GM23338 (cell line): ENCODE measurements around the gene UNC5C.

ENCODE experiments used
- CREB1 ChIP-seq: fragments of 250-450 bp; sonication (Bioruptor Pico); IDR thresholded peaks from 2 replicates; pipeline ENCODE4 v1.5.0; 2020; ENCODE audit warnings: low read depth, mild to moderate bottlenecking, moderate library complexity
- CTCF ChIP-seq, 2 experiments: fragments of 200-600 bp in 1 of 2; sonication (generic) in 1 of 2; conservative IDR thresholded peaks; 2 replicates each; pipeline versions ENCODE4 v1.5.1 to v1.6.1; 2016 to 2017; ENCODE audit warnings: antibody characterized with exemption in 2 of 2, low read depth in 2 of 2, mild to moderate bottlenecking in 2 of 2, moderate library complexity in 1 of 2
- ETS1 ChIP-seq: IDR thresholded peaks from 2 replicates; pipeline ENCODE4 v1.6.1; 2016; ENCODE audit warnings: antibody characterized with exemption
- EZH2 ChIP-seq: fragments of 200-600 bp; sonication (generic); IDR thresholded peaks from one replicate; pipeline ENCODE4 v1.8.0; 2017; ENCODE audit warnings: antibody characterized with exemption, mild to moderate bottlenecking, low read depth; ENCODE audit not compliant: unreplicated experiment
- EZH2phosphoT487 ChIP-seq: fragments of 200-600 bp; sonication (generic); IDR thresholded peaks from one replicate; pipeline ENCODE4 v1.8.1; 2018; ENCODE audit warnings: antibody characterized with exemption; ENCODE audit not compliant: unreplicated experiment
- JUNB ChIP-seq: IDR thresholded peaks from one replicate; pipeline ENCODE4 v1.6.1; 2016; ENCODE audit warnings: antibody characterized with exemption; ENCODE audit not compliant: unreplicated experiment
- NANOG ChIP-seq: IDR thresholded peaks from 2 replicates; pipeline ENCODE4 v1.6.1; 2016; ENCODE audit warnings: antibody characterized with exemption, borderline replicate concordance
- POLR2AphosphoS5 ChIP-seq: IDR thresholded peaks from 2 replicates; pipeline ENCODE4 v1.6.1; 2016; ENCODE audit warnings: antibody characterized with exemption, low read depth
- REST ChIP-seq: IDR thresholded peaks from one replicate; pipeline ENCODE4 v1.6.1; 2018; ENCODE audit warnings: antibody characterized with exemption; ENCODE audit not compliant: unreplicated experiment

GRCh38 chr4:95539106-95539505 is 9.7 kb downstream of the UNC5C start:
- TF ChIP-seq CTCF (conservative IDR thresholded peaks at IDR 0.05; ENCODE audit: low read depth in 2 of 2): no peak
- TF ChIP-seq POLR2AphosphoS5: no peak
- TF ChIP-seq EZH2: no peak
- TF ChIP-seq CREB1 (CRISPR knock-in tag): no peak
- no peak for TF ChIP-seq REST
- no peak for TF ChIP-seq JUNB
- no peak for TF ChIP-seq EZH2phosphoT487
- no peak for TF ChIP-seq ETS1
- no peak for TF ChIP-seq NANOG
